ENCODE data around the gene CCDC146.

DNA sequence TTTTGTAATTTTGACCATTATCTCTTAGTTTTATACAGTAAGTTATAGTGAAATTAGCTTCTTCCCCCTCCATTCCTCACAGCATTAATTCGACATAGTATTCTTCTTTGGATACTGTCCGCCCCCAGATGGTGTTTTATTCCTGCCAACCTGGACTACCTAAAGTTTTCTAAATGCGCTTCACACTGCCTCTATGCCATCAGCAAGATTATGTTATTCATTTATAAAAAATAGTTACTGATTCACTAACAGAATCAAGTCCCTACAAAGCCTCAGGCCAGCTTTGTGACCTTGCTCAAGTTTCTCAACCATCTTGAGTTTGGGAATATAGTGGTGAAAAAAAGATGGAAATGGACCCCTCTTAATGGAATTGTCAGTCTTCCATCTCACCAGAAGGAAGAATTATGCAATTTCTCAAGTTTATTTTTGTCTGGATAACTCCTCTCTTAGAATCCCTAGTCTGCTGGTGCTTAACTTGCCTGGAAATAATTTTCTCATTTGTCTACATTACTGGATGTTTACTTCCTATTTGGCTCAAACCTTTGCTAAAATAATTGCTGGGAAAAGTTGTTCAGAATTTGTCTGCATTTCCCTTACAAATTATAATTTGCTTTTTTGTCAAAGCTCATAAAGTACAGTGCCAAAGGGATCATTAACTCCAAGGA lies 93.9 kb downstream of the CCDC146 start:
- TF ChIP-seq CTCF (IDR thresholded peaks at IDR 0.05): no peak
- TF ChIP-seq POLR2A (IDR thresholded peaks at IDR 0.05): no peak
